WTC11 (cell line): Measurements from ENCODE around the gene CFAP298.

ENCODE experiments used
- MYBL2 ChIP-seq: sonication (generic); formaldehyde crosslinking; IDR thresholded peaks from 2 replicates; pipeline ENCODE4 v1.8.1; 2023; ENCODE audit warnings: mild to moderate bottlenecking, moderate library complexity, missing genetic modification reagents
- TP53 ChIP-seq: sonication (generic); formaldehyde crosslinking; IDR thresholded peaks from 2 replicates; pipeline ENCODE4 v1.8.1; 2023; ENCODE audit warnings: mild to moderate bottlenecking, missing genetic modification reagents
- ZBTB21 ChIP-seq: sonication (generic); formaldehyde crosslinking; IDR thresholded peaks from 2 replicates; pipeline ENCODE4 v1.8.1; 2023; ENCODE audit warnings: mild to moderate bottlenecking, missing genetic modification reagents, borderline replicate concordance
- TF ChIP-seq, protein P1 (sequence below): sonication (generic); formaldehyde crosslinking; IDR thresholded peaks from 2 replicates; pipeline ENCODE4 v1.8.1; 2023; ENCODE audit warnings: mild to moderate bottlenecking, missing genetic modification reagents, borderline replicate concordance
- TF ChIP-seq, protein P2 (sequence below): sonication (generic); formaldehyde crosslinking; IDR thresholded peaks from 2 replicates; pipeline ENCODE4 v1.8.1; 2022; ENCODE audit warnings: mild to moderate bottlenecking, missing genetic modification reagents, moderate library complexity, borderline replicate concordance
- TF ChIP-seq, protein P3 (sequence below): fragments of 200-600 bp; IDR thresholded peaks from 2 replicates; pipeline ENCODE4 v1.8.0; 2022; ENCODE audit warnings: antibody characterized with exemption

DNA sequence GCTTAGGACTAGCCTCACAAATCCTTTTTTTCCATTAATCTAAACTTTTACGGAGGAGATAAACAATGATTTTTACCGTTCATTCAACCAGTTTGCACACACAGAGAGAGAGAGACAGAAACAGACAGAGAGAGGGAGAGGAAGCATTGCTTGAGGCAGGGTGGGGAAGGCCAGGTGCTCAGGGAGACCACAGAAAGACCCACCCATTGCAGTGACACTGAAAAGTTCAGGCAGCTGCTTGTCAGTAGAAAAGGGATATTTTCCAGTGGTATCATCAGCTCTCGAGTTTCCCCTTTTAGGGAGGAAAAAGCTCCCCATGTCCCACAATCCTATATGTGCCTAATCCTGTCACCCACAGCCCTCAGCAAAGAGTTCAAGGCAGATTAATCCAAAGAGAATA lies 54.1 kb downstream of the CFAP298 start:
- TF ChIP-seq TP53 (CRISPR knock-in tag) (no peak), ZBTB21 (no peak), MYBL2 (CRISPR knock-in tag) (no peak)
- TF ChIP-seq, protein P1, sequence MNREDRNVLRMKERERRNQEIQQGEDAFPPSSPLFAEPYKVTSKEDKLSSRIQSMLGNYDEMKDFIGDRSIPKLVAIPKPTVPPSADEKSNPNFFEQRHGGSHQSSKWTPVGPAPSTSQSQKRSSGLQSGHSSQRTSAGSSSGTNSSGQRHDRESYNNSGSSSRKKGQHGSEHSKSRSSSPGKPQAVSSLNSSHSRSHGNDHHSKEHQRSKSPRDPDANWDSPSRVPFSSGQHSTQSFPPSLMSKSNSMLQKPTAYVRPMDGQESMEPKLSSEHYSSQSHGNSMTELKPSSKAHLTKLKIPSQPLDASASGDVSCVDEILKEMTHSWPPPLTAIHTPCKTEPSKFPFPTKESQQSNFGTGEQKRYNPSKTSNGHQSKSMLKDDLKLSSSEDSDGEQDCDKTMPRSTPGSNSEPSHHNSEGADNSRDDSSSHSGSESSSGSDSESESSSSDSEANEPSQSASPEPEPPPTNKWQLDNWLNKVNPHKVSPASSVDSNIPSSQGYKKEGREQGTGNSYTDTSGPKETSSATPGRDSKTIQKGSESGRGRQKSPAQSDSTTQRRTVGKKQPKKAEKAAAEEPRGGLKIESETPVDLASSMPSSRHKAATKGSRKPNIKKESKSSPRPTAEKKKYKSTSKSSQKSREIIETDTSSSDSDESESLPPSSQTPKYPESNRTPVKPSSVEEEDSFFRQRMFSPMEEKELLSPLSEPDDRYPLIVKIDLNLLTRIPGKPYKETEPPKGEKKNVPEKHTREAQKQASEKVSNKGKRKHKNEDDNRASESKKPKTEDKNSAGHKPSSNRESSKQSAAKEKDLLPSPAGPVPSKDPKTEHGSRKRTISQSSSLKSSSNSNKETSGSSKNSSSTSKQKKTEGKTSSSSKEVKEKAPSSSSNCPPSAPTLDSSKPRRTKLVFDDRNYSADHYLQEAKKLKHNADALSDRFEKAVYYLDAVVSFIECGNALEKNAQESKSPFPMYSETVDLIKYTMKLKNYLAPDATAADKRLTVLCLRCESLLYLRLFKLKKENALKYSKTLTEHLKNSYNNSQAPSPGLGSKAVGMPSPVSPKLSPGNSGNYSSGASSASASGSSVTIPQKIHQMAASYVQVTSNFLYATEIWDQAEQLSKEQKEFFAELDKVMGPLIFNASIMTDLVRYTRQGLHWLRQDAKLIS (CRISPR knock-in tag) = no peak
- TF ChIP-seq, protein P2, sequence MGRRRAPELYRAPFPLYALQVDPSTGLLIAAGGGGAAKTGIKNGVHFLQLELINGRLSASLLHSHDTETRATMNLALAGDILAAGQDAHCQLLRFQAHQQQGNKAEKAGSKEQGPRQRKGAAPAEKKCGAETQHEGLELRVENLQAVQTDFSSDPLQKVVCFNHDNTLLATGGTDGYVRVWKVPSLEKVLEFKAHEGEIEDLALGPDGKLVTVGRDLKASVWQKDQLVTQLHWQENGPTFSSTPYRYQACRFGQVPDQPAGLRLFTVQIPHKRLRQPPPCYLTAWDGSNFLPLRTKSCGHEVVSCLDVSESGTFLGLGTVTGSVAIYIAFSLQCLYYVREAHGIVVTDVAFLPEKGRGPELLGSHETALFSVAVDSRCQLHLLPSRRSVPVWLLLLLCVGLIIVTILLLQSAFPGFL (CRISPR knock-in tag) = no peak
- TF ChIP-seq, protein P3, sequence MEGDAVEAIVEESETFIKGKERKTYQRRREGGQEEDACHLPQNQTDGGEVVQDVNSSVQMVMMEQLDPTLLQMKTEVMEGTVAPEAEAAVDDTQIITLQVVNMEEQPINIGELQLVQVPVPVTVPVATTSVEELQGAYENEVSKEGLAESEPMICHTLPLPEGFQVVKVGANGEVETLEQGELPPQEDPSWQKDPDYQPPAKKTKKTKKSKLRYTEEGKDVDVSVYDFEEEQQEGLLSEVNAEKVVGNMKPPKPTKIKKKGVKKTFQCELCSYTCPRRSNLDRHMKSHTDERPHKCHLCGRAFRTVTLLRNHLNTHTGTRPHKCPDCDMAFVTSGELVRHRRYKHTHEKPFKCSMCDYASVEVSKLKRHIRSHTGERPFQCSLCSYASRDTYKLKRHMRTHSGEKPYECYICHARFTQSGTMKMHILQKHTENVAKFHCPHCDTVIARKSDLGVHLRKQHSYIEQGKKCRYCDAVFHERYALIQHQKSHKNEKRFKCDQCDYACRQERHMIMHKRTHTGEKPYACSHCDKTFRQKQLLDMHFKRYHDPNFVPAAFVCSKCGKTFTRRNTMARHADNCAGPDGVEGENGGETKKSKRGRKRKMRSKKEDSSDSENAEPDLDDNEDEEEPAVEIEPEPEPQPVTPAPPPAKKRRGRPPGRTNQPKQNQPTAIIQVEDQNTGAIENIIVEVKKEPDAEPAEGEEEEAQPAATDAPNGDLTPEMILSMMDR = no peak
